ENCODE measurements around the gene SYT5. TPM values are rescaled to one million over a fixed set of nuclear protein-coding genes. Genes with fewer than 3 reads are reported as not detected.

The SYT5 gene
- total RNA-seq, 1 experiment from 2014 or later, result 0.36 TPM

DNA sequence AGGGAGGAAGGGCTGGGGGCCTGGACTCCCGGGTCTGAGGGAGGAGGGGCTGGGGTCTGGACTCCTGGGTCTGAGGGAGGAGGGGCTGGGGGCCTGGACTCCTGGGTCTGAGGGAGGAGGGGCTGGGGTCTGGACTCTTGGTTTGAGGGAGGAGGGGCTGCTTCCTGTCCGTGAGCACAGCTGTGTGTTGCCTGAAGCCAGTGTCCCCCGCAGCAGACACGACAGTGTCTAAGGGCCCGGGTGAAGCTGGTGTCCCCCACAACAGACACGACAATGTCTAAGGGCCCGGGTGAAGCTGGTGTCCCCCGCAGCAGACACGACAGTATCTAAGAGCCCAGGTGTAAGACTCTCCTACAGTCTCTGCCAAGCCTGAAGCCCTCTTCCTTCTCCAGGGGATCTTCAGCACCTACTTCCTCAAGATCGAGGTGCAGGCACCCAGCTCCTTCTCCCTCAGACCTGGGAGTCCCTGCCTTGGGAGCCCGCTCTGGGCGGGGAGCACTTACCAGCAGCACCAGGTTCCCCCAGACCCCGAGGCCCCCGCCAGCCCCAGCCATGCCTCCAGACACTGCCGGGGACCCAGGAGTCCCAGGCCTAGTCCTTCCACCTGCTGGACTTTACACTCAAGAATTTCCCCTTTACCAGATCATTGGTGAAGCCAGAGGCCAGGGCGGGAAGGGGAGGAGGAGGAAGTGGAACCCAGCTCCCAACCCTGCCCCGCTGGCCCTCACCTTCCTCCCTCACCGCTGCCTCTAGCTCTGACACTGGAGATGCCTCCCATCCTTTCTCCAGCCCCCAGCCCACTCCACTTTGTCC, 29.0 kb upstream of the SYT5 start, which contains the start of gene PTPRH:
Gene PTPRH (minus strand): TSS at position 622 of the 813 bp plus-strand sequence. CDS start 68 bp downstream, at position 554.
- DNase-seq (ENCODE audit: low read depth), result no peak

DNA sequence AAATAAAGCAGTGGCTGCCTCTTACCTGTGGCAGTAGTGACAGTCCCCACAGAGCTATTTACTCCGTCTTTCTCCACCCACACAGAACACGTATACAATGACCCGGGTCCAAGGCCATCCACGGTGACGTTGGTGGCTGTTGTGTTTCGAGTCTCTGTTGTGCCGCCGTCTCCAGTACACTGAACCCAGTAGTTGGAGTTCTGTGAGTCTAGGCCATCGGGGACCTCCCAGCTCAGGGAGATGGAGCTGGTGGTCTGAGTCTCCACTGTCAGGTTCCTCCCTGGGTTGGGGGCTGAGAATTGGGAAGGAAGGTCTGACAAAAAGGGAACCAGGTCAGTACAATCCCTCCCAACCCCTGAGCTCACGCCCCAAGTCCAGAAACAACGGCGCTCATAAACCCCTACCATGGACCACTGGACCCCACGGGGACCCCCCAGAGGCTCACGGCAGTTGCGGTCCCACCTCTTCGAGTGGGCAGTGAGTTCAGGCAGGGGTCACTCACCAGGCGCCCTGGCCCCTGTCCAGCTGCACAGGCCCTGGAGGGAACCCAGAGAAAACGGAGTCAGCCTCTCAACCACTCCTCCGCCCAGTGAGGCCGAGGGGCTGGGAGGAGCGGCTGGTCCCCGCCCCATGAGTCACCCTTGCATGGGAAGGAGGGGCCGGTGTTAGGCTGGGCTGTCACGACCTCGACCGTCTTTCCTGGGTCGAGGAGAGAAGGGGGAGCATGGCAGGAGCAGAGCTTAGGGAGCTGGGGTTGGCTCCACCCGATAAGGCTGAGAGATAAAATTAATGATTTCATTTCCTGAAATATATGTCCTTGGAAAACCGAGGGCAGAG, 26.8 kb upstream of the SYT5 start:
- DNase-seq (ENCODE audit: low read depth), result peak; percentile 95

DNA sequence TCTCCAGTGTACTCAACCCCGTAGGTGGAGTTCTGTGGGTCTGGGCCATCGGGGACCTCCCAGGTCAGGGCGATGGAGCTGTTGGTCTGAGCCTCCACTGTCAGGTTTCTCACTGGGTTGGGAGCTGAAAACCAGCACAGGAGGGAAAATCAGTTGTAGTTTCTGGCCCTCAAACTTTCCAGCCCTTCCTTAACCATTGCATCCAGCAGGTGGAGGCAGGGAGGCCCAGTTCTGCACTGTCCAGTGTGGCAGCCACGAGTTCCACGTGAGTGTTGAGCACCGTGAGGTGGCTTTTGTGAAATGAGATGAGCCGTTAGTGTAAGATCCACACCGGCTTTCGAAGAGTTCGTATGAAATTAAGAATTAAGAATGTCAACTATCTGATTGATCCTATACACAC, 22.1 kb upstream of the SYT5 start:
- DNase-seq (ENCODE audit: low read depth), result peak; percentile 28

DNA sequence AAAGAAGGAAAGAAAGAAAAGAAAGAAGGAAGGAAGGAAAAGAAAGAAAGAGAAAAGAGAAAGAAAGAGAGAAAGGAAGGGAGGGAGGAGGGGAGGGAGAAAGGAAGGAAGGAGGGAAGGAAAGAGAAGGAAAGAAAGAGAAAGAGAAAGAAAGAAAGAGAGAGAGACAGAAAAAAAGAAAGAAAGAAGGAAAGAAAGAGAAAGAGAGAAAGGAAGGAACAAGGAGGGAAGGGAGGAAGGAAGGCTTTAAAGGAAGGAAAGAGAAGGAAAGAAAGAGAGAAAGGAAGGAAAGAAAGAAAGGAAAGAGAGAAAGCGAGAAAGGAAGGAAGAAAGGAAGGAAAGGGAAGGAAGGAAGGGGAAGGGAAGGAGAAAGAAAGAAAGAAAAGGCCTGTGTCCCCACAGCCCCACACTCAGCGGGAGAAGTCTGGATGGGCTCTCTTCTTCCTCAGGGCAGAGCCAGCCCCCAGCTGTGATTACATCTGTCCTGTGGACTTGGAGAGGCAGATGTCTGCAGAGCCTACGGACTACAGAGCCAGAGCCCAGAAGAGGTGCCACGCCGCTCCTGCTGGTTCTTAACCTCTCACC, 19.6 kb upstream of the SYT5 start:
- no peak for DNase-seq (ENCODE audit: low read depth)

DNA sequence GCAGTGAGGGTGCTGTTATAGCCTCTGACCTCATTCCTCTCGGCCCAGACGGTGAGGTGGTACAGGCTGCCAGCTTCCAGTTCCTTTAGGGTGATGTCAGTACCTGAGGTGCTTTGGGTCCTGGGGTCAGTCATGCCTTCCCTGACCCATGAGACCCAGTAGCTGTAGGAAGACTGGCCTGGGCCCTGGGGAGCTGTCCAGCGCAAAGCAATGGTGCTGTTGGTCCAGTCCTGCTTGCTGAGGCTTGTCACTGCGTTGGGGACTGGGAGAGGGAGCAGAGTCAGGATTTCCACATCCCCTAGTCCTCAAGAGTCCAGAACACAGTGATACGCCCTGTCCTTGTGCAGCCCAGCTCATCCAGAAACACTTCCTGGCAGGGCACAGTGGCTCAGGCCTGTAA, 18.6 kb upstream of the SYT5 start:
- no peak for DNase-seq (ENCODE audit: low read depth)

DNA sequence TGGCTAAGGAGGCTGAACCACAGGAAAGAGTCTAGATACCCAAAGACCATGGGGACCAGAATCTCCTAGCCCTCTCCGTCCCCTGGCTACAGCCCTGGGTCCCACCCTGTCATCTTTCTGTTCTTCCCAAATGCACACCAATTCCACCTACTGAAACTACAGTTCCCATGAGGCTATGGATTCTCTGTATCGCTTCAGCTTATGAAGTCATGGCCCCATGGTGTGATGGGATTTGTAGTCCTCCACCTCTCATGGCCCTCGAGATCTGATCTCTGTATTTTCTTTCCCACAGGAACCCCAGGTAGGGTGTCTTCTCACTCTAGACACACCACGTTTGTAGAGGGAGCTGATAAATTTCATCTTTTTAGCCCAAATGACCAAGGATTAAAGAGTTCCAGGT, 17.4 kb upstream of the SYT5 start:
- peak; percentile 28 for DNase-seq (ENCODE audit: low read depth)

DNA sequence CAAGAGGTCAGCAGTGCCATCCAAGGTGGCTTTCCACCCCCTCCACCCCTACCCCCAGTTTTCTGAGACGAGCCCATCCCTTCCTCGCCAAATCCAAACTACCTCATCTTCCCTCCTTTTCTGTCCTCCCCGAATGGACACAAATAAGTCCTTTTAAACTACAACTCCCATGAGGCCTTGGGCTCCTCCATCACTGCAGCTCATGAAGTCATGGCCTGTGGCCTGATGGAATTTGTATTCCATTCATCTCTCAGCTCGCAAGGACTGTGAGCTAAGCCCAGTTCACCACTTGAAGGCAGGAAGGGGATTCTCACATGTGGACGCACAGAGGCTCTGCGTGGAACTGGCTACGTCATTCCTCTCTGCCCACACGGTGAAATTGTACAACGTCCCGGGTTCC, 16.7 kb upstream of the SYT5 start:
- DNase-seq (ENCODE audit: low read depth), result peak; percentile 23

DNA sequence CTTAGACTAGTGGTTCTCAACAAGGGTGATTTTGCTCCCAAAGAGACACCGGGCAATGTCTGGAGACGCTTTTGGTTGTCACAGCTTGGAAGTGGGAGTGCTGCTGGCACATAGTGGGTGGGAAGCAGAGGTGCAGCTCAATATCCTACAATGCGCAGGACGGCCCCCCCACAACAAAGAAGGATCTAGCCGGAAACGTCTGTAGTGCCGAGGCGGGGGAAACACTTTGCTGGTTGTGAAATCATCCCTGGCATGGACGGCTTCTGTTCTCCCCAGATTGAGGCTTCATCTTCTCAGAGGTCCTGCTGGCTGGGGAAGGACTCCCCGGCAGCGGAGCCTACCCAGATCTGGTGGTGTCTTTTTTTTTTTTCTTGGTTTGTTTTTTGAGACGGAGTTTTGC, 13.4 kb upstream of the SYT5 start:
- no peak for DNase-seq (ENCODE audit: low read depth)

DNA sequence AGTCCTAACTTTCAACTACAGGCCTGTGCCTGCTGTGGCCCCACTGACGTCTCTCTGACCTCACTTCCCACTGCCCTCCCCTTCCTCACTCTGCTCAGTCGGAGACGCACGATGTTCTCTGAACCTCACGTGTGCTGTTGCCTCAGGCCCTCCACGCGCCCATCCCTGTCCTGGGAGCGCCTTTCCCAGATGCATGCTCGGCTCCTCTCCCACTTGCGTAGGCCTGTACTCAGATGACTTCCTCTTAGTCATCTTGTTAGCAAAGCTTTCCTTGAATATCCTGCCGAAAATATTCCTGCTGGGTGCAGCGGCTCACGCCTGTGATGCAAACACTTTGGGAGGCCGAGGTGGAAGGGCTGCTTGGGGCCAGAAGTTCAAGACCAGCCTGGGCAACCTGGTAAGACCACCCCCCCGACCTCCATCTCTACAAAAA, 9.3 kb upstream of the SYT5 start:
- peak; percentile 99 for DNase-seq (ENCODE audit: low read depth)

DNA sequence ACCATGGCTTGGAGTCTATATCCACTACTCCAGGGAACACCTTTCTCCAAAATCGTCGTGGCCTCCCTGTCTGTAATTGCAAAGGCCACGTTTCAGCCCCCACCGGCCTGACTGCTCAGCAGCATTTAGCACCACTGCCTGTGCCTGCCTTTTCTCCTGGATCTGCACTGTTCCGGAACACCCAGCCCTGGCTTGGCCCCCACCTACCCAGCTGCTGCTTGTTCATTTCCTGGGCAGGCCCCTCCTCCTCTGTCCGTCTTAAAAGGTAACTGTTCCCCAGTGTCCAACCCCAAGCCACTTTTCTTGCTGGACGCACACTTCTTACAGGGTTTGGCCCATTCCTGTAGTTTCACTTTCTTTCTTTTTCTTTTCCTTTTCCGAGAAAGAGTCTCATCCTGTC, 8.5 kb upstream of the SYT5 start:
- no peak for DNase-seq (ENCODE audit: low read depth)

DNA sequence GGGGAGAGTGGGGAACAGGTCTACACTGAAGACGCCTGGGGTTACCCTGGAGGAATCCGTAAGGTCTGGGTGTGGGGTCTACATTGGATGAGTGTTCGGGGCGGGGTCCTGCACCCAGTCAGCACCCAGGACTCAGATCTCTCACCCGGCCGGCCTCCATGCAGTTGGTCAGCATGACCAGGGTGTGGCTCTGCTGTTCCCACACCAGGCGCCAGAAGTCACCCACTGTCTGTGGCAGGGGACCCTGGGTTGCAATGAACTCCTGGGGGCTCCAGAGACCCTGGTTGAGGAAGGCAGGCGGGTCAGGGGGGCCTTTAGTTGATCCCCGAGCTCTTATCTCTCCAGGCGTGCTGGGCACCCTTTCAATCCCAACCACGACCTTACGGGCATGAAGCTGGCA, 6.0 kb upstream of the SYT5 start:
- no peak for DNase-seq (ENCODE audit: low read depth)

DNA sequence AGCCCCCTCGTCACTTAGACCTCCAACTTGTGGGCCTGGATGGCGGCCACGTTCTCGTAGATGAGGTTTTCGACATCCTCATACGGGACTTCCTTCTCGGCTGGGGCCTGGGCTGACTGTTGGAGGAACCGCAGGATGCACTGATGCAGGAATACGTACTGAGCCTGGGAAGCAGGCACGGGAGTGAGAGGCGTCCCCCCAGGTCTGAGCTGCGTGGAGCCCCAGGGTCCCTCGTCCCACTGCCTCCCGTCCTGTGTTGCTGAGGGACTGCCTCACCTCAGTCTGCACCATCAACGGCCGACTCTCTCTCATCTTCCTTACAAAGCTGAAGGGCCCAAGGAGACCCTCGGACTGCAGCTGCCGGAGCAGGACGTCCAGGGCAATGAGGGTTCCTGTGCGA, 1.7 kb upstream of the SYT5 start:
- no peak for DNase-seq (ENCODE audit: low read depth)

DNA sequence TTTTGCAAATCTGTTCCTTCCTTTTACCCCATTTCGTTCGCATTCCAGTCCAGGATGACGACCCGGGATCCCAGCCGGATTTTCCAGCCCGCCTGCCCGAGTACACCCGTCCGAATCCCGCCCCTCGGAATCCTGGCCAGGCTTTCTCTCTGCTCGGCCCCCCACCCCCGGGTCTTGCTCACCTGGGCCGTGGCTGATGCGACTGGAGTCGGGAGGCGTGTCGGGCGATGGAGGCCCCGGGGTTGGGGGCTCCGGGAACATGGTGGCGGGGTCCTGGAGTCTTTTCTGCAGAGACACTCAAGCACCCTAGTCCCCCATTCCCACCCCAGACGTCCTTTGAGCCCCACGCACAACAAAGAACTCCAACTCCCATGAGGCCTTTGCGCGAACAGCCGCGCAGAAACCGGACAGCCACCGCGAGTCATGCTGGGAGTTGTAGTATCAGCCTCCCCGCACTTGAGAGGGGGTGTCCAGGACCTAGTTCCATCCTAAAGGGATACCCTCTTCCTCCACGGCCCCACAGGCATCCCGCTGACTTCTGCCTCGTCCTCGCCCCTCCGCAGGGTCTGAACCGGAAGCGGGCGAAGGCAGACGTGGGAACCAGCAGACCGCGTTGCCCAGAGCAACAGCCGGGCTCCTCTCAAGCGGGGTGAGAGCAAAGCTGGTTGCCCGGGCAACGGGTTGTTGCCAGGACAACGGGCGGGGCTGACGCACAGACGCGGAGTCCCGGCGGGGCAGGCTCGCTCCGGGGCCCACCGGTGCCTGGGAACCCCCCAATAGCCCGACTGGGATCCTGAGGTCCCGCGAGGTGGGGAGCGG, 1.1 kb downstream of the SYT5 start:
- DNase-seq (ENCODE audit: low read depth), result peak; percentile 87

DNA sequence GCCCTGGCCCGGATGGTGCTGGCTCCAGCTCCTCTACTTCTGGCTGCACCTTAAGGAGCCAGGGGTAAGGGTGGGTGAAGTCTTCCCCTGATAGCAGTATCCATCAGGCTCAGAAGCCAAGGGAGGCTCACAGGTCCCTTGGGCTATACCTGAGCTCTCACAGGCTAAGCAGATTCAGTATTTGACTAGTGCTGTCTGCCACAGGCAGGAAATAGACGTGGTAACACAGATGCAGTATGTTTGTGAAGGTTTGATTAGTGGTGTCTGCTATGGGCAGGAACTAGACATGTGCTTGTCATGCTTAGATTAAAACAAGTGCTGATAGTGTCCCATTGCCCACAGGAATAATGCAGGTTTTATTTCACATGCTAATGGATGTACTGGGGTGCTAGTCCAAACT, 4.0 kb downstream of the SYT5 start:
- no peak for DNase-seq (ENCODE audit: low read depth)

DNA sequence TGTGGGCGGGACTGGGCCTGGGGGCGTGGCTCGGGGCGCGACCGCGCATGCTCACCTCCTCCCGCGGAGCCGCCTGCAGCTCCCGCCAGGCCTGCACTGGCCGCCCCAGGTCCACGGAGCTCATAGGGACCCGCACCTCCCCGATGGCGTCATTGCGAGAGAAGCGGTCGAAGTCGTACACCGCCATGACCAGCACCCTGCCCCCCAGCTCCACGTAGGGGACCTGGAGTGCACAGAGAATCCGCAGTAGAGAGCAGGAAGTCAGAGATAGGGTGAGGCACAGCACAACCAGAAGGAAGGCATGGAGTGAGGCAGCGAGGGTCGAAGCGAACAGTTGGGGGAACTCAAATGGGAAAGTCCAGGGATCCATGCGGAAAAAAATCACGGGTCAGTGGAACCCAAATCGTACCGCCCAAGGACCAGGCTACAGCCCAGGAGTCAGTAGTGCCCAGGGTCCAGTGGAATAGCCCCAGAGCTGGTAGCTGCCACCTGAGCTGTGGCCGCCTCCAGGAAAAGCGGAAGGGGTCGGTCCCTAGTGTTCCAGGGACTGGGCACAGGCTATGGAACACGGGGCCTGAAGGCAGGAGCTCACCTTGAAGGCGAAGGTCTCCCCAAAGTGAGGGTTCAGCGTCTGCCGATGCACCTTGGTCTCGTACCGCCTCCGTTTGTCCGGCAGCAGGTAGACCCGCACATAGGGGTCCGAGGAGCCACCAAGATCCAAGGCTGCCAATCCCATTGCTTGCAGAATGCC, 4.8 kb downstream of the SYT5 start:
- no peak for DNase-seq (ENCODE audit: low read depth)

DNA sequence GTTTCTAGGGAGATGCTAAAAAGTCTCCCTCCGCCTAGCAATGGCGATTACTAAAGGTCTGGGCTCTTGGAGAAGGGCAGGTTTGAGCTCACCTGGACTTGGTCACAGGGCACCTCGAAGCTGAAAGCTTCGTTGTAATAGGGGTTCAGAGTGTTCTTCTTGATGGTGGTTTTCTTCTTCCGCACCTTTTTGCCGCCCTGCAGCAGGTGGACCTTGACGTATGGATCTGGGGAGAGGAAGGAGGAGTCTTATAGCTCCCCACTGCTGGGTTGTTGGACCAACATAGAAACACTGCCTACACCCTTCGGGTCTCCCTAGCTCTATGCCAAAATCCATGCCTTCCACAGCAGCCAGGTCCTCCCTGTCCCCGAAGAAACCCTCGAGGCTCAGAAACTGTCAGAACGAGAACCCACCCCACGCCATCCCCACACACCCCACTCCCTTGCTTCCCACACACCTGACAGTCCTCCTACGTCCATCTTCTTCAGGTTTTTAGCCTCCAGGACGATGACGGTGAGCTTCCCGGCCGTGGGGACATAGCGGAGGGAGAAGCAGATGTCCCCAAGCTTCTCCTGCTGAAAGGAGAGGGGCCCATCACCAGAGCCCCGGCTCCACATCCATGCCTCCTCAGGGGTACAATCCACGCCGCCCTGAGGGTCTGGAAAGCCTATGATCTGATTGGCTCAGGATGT, 5.5 kb downstream of the SYT5 start:
- DNase-seq (ENCODE audit: low read depth), result no peak

DNA sequence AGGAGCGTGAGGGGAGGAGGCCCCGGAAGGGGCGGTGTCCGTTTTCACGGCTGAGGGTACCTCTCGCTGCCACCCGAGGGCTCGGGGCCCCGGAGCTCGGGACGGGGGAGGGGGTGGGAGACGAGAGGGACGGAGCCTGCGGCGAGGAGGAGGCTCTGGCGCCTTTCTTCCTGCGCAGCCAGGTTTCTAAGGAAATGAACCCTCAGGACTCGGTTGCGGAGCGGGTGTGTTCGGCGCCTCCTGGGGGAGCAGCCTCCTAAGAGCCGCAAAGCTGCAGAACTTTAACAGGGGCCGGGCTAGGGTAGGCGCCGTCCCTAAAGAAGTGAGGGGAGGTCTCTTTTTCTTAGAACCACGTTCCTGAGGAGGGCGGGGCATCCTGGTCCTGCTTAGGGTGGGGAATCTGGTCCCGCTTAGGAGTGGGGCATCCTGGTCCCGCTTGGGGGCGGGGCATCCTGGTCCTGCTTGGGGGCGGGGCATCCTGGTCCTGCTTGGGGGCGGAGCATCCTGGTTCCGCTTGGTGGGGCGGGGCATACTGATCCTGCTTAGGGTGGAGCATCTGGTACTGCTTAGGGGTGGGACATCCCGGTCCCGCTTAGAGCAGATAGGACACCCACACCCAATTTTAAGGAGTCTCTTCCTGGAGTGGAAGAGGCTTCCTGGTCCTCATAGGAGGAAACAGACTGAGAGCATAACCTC, 6.2 kb downstream of the SYT5 start:
- DNase-seq (ENCODE audit: low read depth), result peak; percentile 89

DNA sequence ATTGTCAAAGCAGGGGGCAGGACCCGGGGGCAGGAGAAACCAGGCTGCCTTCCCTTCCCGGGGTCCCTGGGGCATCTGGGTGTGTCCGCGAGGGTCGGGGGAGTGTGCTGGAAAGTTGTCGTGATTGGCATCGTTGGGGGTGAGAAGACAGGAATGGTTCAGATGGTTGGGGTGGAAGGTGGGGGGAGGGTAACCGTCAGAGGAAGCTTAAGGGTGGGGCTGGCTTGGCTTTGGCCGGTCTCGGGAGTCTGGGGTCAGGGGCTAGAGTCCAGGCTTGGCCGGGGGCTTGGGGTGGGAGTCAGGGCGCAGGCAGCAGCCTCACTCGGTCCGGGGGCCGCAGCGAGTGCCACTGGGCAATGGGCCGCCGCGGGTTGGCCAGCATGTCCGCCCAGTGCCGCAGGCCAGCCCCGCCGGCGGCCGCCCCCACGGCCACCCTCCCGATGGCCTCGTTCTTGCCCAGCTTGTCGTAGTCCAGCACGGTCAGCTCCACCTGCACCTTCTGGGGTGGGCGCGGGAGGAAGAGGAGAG, 6.8 kb downstream of the SYT5 start:
- no peak for DNase-seq (ENCODE audit: low read depth)

DNA sequence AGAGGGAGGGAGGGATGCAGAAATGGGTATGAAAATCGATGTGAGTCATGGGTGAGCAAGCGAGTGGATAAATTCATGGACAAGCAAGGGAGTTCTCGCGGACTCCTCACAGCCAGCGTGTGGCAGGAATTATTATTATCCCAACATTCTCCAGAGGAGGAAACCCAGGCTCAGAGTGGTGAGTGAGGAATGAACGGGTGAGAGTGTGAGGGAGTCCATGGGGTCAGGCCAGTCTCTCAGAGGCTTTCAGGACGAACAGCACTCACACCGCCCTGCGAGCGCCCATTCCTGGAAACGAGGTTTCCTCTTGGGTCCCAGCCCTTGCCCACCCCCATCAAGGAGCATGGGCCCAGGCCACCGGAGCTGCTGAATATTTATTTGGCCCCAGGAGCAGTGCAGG, 7.3 kb downstream of the SYT5 start:
- peak; percentile 68 for DNase-seq (ENCODE audit: low read depth)
